ENCODE results near the gene DUS2.
A peak's percentile ranks its signal among the peaks of the same experiment; 100 is the strongest.

Gene DUS2

DNA sequence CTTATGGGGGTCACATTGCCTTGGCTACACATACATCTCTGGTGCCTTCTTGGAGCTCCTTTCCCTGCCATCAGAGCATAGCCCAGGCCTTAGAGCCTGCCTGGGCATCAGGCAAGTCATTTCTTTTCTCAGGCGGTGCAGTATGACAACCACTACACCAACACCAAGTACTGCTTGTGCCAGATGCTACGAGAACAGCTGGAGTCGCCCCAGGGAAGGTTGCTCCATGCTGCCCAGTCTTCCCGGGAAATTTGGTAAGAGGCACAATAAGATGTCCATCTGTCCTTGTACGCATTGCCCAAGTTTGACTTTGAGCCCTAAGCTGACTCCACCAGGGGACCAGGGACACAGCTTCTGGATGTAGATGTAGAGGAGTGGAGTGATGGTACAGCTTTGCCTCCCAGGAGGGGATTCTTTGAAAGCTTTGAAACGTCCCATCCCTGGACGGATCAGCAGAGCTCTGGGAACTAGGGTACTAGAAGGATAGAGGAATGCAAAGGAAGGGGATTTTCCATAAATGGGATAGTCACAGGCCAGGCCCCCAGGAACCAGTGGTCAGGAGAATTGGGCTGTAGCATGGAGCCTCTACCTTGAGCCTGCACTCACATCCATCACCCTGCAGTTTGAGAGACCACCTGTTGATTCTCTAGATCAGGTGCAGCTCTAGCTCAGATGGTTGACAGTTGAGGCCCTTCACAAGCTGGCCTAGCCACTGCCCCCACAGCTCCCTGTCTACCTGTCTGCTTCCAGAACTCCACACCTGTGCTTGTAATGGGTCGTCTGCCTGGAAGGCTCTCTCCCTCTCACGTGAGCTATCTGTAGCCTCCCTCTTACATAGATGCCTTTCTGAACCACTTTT, 51.0 kb downstream of the DUS2 start:
- FAIRE-seq = peak; percentile 67

DNA sequence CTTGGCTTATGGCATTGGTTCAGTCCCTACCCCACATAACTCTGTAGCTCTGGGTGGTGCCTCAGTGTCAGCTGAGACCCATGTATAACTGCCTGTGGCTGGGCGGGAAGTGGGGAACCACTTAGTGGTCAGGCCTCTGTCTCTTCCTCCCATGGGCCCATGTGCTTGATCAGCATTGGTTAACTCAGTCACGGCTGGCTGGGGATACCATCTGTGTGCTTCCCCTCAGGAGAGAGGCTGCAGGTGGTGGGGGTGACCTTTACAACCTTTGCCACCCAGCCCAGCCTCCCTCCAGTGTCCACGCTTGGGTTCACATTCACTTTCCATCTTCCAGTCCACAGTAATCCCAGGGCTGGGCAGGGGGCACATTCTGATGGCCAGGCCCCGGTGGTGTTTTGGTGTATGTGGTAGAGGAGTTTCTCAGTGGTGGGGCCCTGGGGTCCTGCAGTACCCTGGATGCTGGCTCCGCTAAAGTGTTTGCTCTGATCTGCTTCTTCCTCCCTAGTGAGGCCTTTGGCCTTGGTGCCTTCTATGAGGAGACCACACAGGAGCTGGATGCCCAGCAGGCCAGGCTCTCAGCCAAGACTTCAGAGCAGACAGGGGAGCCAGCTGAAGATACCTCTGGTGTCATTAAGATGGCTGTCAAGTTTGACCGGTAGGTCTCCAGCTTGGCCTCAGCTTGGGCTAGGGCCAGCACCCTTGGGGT, 51.9 kb downstream of the DUS2 start:
- TF ChIP-seq TAF1 (IDR thresholded peaks at IDR 0.05; ENCODE audit: borderline replicate concordance, low read depth, low read length) = no peak
- TF ChIP-seq POLR2AphosphoS5 (IDR thresholded peaks at IDR 0.05; ENCODE audit: low read depth, low read length) = peak; percentile 49; the same call in 1 of the 2 replicates
- no peak for TF ChIP-seq POLR2A (IDR thresholded peaks at IDR 0.05; ENCODE audit: low read depth, low read length)
- peak; percentile 98 for FAIRE-seq
- DNase-seq (ENCODE audit: insufficient read length) = peak; percentile 64

More for the DNA sequence above, 51.0 kb downstream of the DUS2 start:
- no peak for DNase-seq (ENCODE audit: insufficient read length)
- TF ChIP-seq POLR2A (IDR thresholded peaks at IDR 0.05; ENCODE audit: low read depth, low read length) = no peak
- no peak for TF ChIP-seq POLR2AphosphoS5 (IDR thresholded peaks at IDR 0.05; ENCODE audit: low read depth, low read length)
- no peak for TF ChIP-seq TAF1 (IDR thresholded peaks at IDR 0.05; ENCODE audit: borderline replicate concordance, low read depth, low read length)

DNA sequence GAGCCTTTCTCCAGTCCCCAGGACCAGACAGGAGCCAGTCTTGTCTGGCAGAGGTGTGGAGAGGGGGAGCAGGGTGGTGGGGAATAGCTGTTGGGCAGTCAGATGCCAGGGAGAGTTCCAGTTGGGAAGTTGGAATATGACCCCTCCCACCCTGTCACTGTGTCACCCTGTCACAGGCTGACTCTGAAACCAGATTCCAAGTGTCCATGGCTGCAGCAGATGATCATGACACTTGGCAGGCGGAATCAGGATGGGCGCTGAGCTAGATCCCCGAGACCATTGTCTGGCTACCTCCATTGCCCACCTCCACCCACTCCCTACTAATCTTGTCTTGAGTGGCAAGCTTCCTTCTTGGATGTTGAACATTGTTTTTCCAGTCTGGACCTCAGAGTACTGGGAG, 52.9 kb downstream of the DUS2 start:
- DNase-seq (ENCODE audit: insufficient read length) = no peak
- no peak for TF ChIP-seq TAF1 (IDR thresholded peaks at IDR 0.05; ENCODE audit: borderline replicate concordance, low read depth, low read length)
- no peak for TF ChIP-seq POLR2AphosphoS5 (IDR thresholded peaks at IDR 0.05; ENCODE audit: low read depth, low read length)
- no peak for TF ChIP-seq POLR2A (IDR thresholded peaks at IDR 0.05; ENCODE audit: low read depth, low read length)
- no peak for FAIRE-seq

DNA sequence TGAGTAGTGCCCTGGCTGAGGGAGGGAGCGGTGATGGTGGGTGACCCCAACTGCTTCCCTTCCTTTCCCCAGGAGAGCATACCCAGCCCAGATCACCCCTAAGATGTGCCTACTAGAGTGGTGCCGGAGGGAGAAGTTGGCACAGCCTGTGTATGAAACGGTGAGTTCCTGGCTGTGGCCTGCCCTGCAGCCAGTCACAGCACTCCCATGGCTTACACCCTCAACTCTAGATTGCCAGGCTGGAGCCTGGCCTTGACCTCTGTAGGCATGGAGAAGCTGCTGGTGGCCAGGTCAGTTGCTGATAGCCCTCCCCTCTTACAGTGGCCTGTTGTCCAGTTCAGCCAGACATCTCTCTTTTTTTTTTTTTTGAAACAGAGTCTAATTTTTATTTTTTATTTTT, 53.5 kb downstream of the DUS2 start:
- no peak for TF ChIP-seq POLR2A (IDR thresholded peaks at IDR 0.05; ENCODE audit: low read depth, low read length)
- no peak for TF ChIP-seq TAF1 (IDR thresholded peaks at IDR 0.05; ENCODE audit: borderline replicate concordance, low read depth, low read length)
- no peak for TF ChIP-seq POLR2AphosphoS5 (IDR thresholded peaks at IDR 0.05; ENCODE audit: low read depth, low read length)
- DNase-seq (ENCODE audit: insufficient read length) (no peak), FAIRE-seq (no peak)

DNA sequence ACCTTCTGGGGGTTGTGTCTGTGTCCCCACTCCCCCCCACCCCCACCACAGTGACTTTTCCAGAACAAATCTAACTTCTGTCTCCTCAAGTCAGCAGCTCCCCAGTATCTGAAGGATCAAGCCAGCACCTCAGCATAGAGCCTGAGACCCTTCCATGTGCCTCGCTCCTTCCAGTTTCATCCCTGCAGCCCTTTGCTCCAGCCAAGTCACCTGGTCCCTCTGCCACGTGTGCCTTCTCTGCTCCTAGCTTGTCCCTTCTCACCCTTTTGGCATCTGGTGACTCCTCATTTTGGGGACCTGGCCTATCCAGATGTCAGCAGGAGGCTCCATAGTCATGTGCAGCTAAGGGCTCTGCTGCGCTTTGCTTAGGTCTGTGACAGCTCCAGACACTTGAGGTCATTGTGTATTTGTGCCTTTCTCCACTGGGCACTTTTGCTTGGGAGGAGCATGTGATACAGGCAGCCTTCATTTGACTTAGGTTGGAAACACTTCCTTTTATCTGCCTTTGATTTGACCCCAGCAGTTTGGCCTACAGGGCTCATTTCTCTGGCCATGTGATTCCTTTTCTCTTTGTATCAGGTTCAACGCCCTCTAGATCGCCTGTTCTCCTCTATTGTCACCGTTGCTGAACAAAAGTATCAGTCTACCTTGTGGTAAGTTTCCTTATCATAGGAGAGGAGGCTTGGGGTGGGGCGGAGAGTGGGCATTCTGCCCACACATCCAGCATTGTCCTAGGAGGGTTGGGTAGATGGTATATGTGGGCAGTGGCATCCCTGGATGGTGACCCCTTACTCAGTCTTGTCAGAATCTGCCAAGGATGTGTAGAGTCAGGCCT, 55.0 kb downstream of the DUS2 start:
- FAIRE-seq = no peak
- no peak for DNase-seq (ENCODE audit: insufficient read length)
- TF ChIP-seq TAF1 (IDR thresholded peaks at IDR 0.05; ENCODE audit: borderline replicate concordance, low read depth, low read length) (no peak), POLR2A (IDR thresholded peaks at IDR 0.05; ENCODE audit: low read depth, low read length) (no peak), POLR2AphosphoS5 (IDR thresholded peaks at IDR 0.05; ENCODE audit: low read depth, low read length) (no peak)

- no peak for TF ChIP-seq POLR2A (IDR thresholded peaks at IDR 0.05; ENCODE audit: low read depth, low read length)
- no peak for TF ChIP-seq POLR2AphosphoS5 (IDR thresholded peaks at IDR 0.05; ENCODE audit: low read depth, low read length)
- TF ChIP-seq TAF1 (IDR thresholded peaks at IDR 0.05; ENCODE audit: borderline replicate concordance, low read depth, low read length) = no peak
- FAIRE-seq (no peak), DNase-seq (ENCODE audit: insufficient read length) (no peak)
These were observed 55.8 kb downstream of the DUS2 start for GRCh38 chr16:68078701-68079375.

DNA sequence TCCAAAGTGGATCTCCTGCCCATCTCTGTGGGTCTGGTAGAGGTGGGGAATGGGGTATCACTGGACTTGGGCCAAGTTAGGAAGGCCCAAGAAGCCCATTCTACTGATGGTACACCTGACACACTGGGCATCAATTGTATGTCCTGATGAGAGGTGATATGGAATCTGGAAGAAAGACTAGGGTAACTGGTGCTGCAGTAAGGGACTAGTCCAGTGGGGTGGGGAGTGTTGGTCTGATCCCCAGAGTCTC, 56.2 kb downstream of the DUS2 start:
- FAIRE-seq = no peak
- DNase-seq (ENCODE audit: insufficient read length) = no peak
- TF ChIP-seq POLR2AphosphoS5 (IDR thresholded peaks at IDR 0.05; ENCODE audit: low read depth, low read length) (no peak), POLR2A (IDR thresholded peaks at IDR 0.05; ENCODE audit: low read depth, low read length) (no peak), TAF1 (IDR thresholded peaks at IDR 0.05; ENCODE audit: borderline replicate concordance, low read depth, low read length) (no peak)

- DNase-seq (ENCODE audit: insufficient read length) (no peak), FAIRE-seq (no peak)
- TF ChIP-seq POLR2A (IDR thresholded peaks at IDR 0.05; ENCODE audit: low read depth, low read length) = no peak
- TF ChIP-seq TAF1 (IDR thresholded peaks at IDR 0.05; ENCODE audit: borderline replicate concordance, low read depth, low read length) = no peak
- TF ChIP-seq POLR2AphosphoS5 (IDR thresholded peaks at IDR 0.05; ENCODE audit: low read depth, low read length) = no peak
These were observed 56.7 kb downstream of the DUS2 start for GRCh38 chr16:68079626-68080344.

- TF ChIP-seq POLR2A (IDR thresholded peaks at IDR 0.05; ENCODE audit: low read depth, low read length) (no peak), TAF1 (IDR thresholded peaks at IDR 0.05; ENCODE audit: borderline replicate concordance, low read depth, low read length) (no peak), POLR2AphosphoS5 (IDR thresholded peaks at IDR 0.05; ENCODE audit: low read depth, low read length) (no peak)
- DNase-seq (ENCODE audit: insufficient read length) = no peak
- FAIRE-seq = no peak
These were observed 59.0 kb downstream of the DUS2 start for GRCh38 chr16:68081861-68082628.

Measured in GM12892 (cell line).